ENCODE data around the gene SPNS3.
A peak's percentile ranks its signal among the peaks of the same experiment; 100 is the strongest.

The SPNS3 gene

GRCh38 chr17:4488989-4489595 lies 55.4 kb downstream of the SPNS3 start:
- no peak for DNase-seq (ENCODE audit: low read depth)

GRCh38 chr17:4490109-4490591 lies 56.4 kb downstream of the SPNS3 start:
- DNase-seq (ENCODE audit: low read depth): no peak

- no peak for DNase-seq (ENCODE audit: low read depth)
Measured at GRCh38 chr17:4490637-4491061, 56.9 kb downstream of the SPNS3 start.

GRCh38 chr17:4492721-4493561 lies 59.2 kb downstream of the SPNS3 start:
- no peak for DNase-seq (ENCODE audit: low read depth)

GRCh38 chr17:4497101-4497824 lies 63.5 kb downstream of the SPNS3 start:
- DNase-seq (ENCODE audit: low read depth): no peak

GRCh38 chr17:4498461-4499397 lies 65.0 kb downstream of the SPNS3 start, which contains the start of gene SPNS2:
TSS of gene SPNS2 (plus strand) at chr17:4498881. CDS start at chr17:4499048, 167 bp downstream.
- DNase-seq (ENCODE audit: low read depth): peak; percentile 10

- DNase-seq (ENCODE audit: low read depth): no peak
Measured at GRCh38 chr17:4499431-4500190, 65.9 kb downstream of the SPNS3 start.

- no peak for DNase-seq (ENCODE audit: low read depth)
Measured at GRCh38 chr17:4500191-4500571, 66.4 kb downstream of the SPNS3 start.

GRCh38 chr17:4501295-4501949 lies 67.7 kb downstream of the SPNS3 start:
- no peak for DNase-seq (ENCODE audit: low read depth)

- DNase-seq (ENCODE audit: low read depth): no peak
Measured at GRCh38 chr17:4502466-4503154, 68.9 kb downstream of the SPNS3 start.

- no peak for DNase-seq (ENCODE audit: low read depth)
Measured at GRCh38 chr17:4503283-4504025, 69.7 kb downstream of the SPNS3 start.

GRCh38 chr17:4504188-4504587 lies 70.4 kb downstream of the SPNS3 start:
- no peak for DNase-seq (ENCODE audit: low read depth)

- DNase-seq (ENCODE audit: low read depth): no peak
Measured at GRCh38 chr17:4505187-4505586, 71.4 kb downstream of the SPNS3 start.

- DNase-seq (ENCODE audit: low read depth): no peak
Measured at GRCh38 chr17:4506175-4506813, 72.6 kb downstream of the SPNS3 start.

- DNase-seq (ENCODE audit: low read depth): no peak
Measured at GRCh38 chr17:4506892-4507291, 73.2 kb downstream of the SPNS3 start.

GRCh38 chr17:4507361-4508111 lies 73.8 kb downstream of the SPNS3 start:
- no peak for DNase-seq (ENCODE audit: low read depth)

GRCh38 chr17:4508207-4508606 lies 74.5 kb downstream of the SPNS3 start:
- DNase-seq (ENCODE audit: low read depth): no peak

- DNase-seq (ENCODE audit: low read depth): no peak
Measured at GRCh38 chr17:4509401-4509800, 75.7 kb downstream of the SPNS3 start.

Measured in fibroblast of gingiva (primary cell).